ENCODE measurements around the gene ASZ1. TPM values are rescaled to one million over a fixed set of nuclear protein-coding genes. Genes with fewer than 3 reads are reported as not detected.

Gene ASZ1
- total RNA-seq, 1 experiment from 2014 or later = not detected

GRCh38 chr7:117319181-117319580 is 108.1 kb downstream of the ASZ1 start:
- Histone ChIP-seq H3K18ac (ENCODE audit: insufficient read length, low read depth, low read length) (no peak overlapping the region), H3T11ph (ENCODE audit: low read length) (no peak overlapping the region), H3K27ac (ENCODE audit: insufficient read length, low read depth, low read length) (no peak overlapping the region), H3K4me1 (ENCODE audit: insufficient read depth, low read length) (no peaks in the 10 kb centered on the region), H2AFZ (ENCODE audit: low read length) (no peak overlapping the region), H4K8ac (replicated peaks; ENCODE audit: insufficient read length, low read depth, low read length) (no peak overlapping the region), H3K27me3 (ENCODE audit: insufficient read depth, low read length) (peaks cover 44% of the 10 kb centered on the region), H3K9ac (ENCODE audit: extremely low read depth, insufficient read length, low read length) (no peak overlapping the region), H3K4me2 (ENCODE audit: insufficient read depth, insufficient read length, low read length) (no peak overlapping the region), H4K5ac (ENCODE audit: insufficient read length, low read depth, low read length) (no peak overlapping the region), H3K79me1 (ENCODE audit: insufficient read depth, low read depth, low read length, poor library complexity, severe bottlenecking) (no peaks in the 10 kb centered on the region), H2BK20ac (ENCODE audit: low read depth, low read length, poor library complexity, severe bottlenecking) (no peak overlapping the region), H2AK5ac (ENCODE audit: insufficient read length, low read length) (no peak overlapping the region), H4K20me1 (ENCODE audit: control insufficient read depth, insufficient read depth, insufficient read length) (no peaks in the 10 kb centered on the region), H3K9me3 (ENCODE audit: control insufficient read depth, low read depth, low read length) (no peaks in the 10 kb centered on the region), H2BK5ac (ENCODE audit: insufficient read length, low read length) (no peak overlapping the region), H3K23me2 (ENCODE audit: insufficient read length, low read depth, low read length, poor library complexity, severe bottlenecking) (peaks cover 18% of the 10 kb centered on the region), H2BK12ac (ENCODE audit: insufficient read length, low read depth, low read length) (no peak overlapping the region), H4K91ac (ENCODE audit: insufficient read length, low read depth, low read length) (no peak overlapping the region), H2BK120ac (ENCODE audit: low read depth, low read length, poor library complexity, severe bottlenecking) (no peak overlapping the region), H2BK15ac (ENCODE audit: low read depth, low read length) (no peak overlapping the region), H3K79me2 (ENCODE audit: insufficient read depth, low read length) (no peaks in the 10 kb centered on the region), H3K14ac (ENCODE audit: insufficient read depth, low read length) (no peak overlapping the region), H3K56ac (ENCODE audit: insufficient read length, low read depth, low read length) (no peak overlapping the region), H3K4ac (ENCODE audit: low read depth, low read length) (no peak overlapping the region), H3K23ac (ENCODE audit: insufficient read length, low read depth, low read length) (no peak overlapping the region)
- no peaks in the 10 kb centered on the region for H3K9me3 Mint-ChIP-seq
- peaks cover 75% of the 10 kb centered on the region for H3K27me3 Mint-ChIP-seq (ENCODE audit: low read depth)
- no peaks in the 10 kb centered on the region; a peak in 2 of 7 replicates for H3K36me3 Mint-ChIP-seq (ENCODE audit: insufficient read depth in 1 of 3, low read depth in 3 of 3)
- H3K27ac Mint-ChIP-seq = no peak overlapping the region
- no peak for DNase-seq
- H3K4me1 Mint-ChIP-seq = peaks cover 9 to 17% of the 10 kb centered on the region in 2 experiments
- no peak overlapping the region for H3K4me3 Mint-ChIP-seq
- no CpG with 5 or more reads among the region's 3 CpGs for WGBS (ENCODE audit: extremely low coverage, insufficient read length, low lambda C conversion rate)
- TF ChIP-seq CTCF (conservative IDR thresholded peaks at IDR 0.05) = no peak
